Transverse colon (tissue), 4 donors: ENCODE measurements around the gene PCED1A. TPM values are rescaled to one million over a fixed set of nuclear protein-coding genes. Genes with fewer than 3 reads are reported as not detected.

Experiments used
- DNase-seq: peaks from one replicate; pipeline ENCODE4 v3.0.0-alpha.2; 2019
- H3K27ac ChIP-seq, 4 donors: fragments of 200-600 bp; sonication (generic); 2 replicates each; pipeline ENCODE4 v1.5.1; 2016 to 2018; ENCODE audit warnings: inconsistent platforms in 4 of 4
- H3K27me3 ChIP-seq: fragments of 200-600 bp; sonication (generic); 2 replicates; pipeline ENCODE4 v1.5.1; 2017; ENCODE audit warnings: inconsistent platforms
- H3K36me3 ChIP-seq, 4 donors: fragments of 200-600 bp; sonication (generic); 2 replicates each; pipeline ENCODE4 v1.5.1; 2017 to 2019; ENCODE audit warnings: inconsistent platforms in 4 of 4
- H3K4me1 ChIP-seq, 4 donors: fragments of 200-600 bp; sonication (generic); 2 replicates each; pipeline ENCODE4 v1.5.1; 2017 to 2020; ENCODE audit warnings: inconsistent platforms in 4 of 4
- H3K4me3 ChIP-seq, 4 donors: fragments of 200-600 bp; sonication (generic); 1 replicate in 1 of 4; 2 replicates in 3 of 4; pipeline versions ENCODE4 v1.5.1 to v1.6.1; 2017 to 2019; ENCODE audit warnings: inconsistent platforms in 4 of 4
- H3K9me3 ChIP-seq, 2 donors: fragments of 200-600 bp; sonication (generic); 2 replicates each; pipeline ENCODE4 v1.5.1; 2017 to 2019; ENCODE audit warnings: inconsistent platforms in 2 of 2
- EP300 ChIP-seq: sonication (generic); formaldehyde crosslinking; IDR thresholded peaks from one replicate; pipeline ENCODE4 v1.6.1; 2017; ENCODE audit warnings: antibody characterized with exemption, low read depth
- POLR2A ChIP-seq: fragments of 450-650 bp; IDR thresholded peaks from one replicate; pipeline ENCODE4 v1.6.1; 2016; ENCODE audit warnings: antibody characterized with exemption, mild to moderate bottlenecking, moderate library complexity
- POLR2AphosphoS5 ChIP-seq, 3 donors: sonication (generic); formaldehyde crosslinking; IDR thresholded peaks; one replicate each; pipeline ENCODE4 v1.6.1; 2016; ENCODE audit warnings: antibody characterized with exemption in 3 of 3
- whole genome bisulfite sequencing, 2 donors: methylation state at CpG; one replicate each; pipeline ENCODE4 v1.1.5; 2018; ENCODE audit warnings: low coverage in 1 of 2; 5-methylcytosine and 5-hydroxymethylcytosine counted together
- in situ Hi-C, 4 donors: fragments of 200-750 bp; cut with MboI; loops; one replicate each; pipeline versions ENCODE4 v1.15.0 to v1.15.1; 2017; ENCODE audit warnings: low sequenced_read_pairs in 3 of 4, low pct_ligation_motif_present in 1 of 4, low pct_unique_long_range_greater_than_20kb in 1 of 4
- intact Hi-C: fragments of 100-400 bp; cut with DNase I; formaldehyde crosslinking; loops from one replicate; pipeline ENCODE4 v1.15.1; 2023; ENCODE audit warnings: low total_unique reads
- total RNA-seq, 4 donors: library from RNA; depleted of rRNA; stranded (reverse); fragments of >200 nt; gene quantifications; one replicate each; pipeline ENCODE4 v1.1.0, GENCODE V29; 2016
- TF ChIP-seq, protein P1 (sequence below), 5 experiments: fragments of 200-600 bp in 3 of 5; fragments of 450-650 bp in 2 of 5; sonication (generic) in 3 of 5; IDR thresholded peaks; 1 replicate in 2 of 5; 2 replicates in 3 of 5; pipeline ENCODE4 v1.5.1; 2016 to 2017; ENCODE audit warnings: antibody characterized with exemption in 5 of 5, inconsistent platforms in 3 of 5, mild to moderate bottlenecking in 2 of 5, moderate library complexity in 1 of 5

PCED1A gene
- total RNA-seq, 4 donors from 2014 or later, result 15.5 to 85.7 (median 36.6) TPM

DNA sequence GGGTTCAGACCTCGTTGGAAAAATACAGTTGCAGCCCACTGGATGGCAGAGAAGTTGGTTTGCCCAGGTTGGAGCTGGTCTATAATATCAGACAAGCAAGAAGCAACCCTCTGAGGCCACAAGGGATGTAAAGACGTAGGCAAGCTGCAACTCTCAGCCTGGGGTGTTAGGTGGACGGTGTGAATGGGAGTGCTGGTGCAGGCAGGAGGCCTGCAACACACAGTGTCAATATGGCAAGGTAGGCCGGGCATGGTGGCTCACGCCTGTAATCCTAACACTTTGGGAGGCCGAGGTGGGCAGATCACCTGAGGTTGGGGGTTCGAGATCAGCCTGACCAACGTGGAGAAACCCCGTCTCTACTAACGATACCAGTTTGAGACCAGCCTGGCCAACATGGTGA lies 10.6 kb upstream of the PCED1A start:
- Histone ChIP-seq H3K4me3 (no peak overlapping the region), H3K36me3 (no peaks in the 10 kb centered on the region), H3K9me3 (no peaks in the 10 kb centered on the region), H3K4me1 (peaks cover 0 to 6% (median 0%) of the 10 kb centered on the region in 4 donors), H3K27ac (no peak overlapping the region), H3K27me3 (no peaks in the 10 kb centered on the region)
- in situ Hi-C loops, result no loop called here
- DNase-seq, result no peak
- intact Hi-C loops, result no loop called here
- 86 to 95% methylated on average over 1 to 10 of the region's 10 CpGs for WGBS, 2 donors
- no peak for TF ChIP-seq POLR2A
- TF ChIP-seq, protein P1, sequence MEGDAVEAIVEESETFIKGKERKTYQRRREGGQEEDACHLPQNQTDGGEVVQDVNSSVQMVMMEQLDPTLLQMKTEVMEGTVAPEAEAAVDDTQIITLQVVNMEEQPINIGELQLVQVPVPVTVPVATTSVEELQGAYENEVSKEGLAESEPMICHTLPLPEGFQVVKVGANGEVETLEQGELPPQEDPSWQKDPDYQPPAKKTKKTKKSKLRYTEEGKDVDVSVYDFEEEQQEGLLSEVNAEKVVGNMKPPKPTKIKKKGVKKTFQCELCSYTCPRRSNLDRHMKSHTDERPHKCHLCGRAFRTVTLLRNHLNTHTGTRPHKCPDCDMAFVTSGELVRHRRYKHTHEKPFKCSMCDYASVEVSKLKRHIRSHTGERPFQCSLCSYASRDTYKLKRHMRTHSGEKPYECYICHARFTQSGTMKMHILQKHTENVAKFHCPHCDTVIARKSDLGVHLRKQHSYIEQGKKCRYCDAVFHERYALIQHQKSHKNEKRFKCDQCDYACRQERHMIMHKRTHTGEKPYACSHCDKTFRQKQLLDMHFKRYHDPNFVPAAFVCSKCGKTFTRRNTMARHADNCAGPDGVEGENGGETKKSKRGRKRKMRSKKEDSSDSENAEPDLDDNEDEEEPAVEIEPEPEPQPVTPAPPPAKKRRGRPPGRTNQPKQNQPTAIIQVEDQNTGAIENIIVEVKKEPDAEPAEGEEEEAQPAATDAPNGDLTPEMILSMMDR (IDR thresholded peaks at IDR 0.05), result no peak
- TF ChIP-seq POLR2AphosphoS5 (IDR thresholded peaks at IDR 0.05), result no peak
- no peak for TF ChIP-seq EP300

DNA sequence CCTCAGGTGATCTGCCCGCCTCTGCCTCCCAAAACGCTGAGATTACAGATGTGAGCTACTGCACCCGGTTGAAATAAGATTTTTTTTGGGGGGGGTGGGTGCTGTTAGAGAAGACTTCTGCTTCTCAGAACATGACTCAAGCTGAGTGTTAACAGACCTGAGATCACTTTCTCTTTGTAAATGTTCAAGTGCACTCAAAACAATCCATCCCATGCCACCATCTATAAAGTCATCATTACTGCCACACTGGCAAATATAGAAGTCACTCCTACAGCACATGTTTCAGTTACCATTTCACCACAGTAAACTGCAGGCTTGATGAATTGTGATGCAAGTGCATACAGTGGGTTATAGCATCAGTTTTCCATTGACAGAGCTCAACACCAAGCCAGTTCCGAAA lies 9.1 kb upstream of the PCED1A start:
- H3K27ac ChIP-seq, result no peak overlapping the region

DNA sequence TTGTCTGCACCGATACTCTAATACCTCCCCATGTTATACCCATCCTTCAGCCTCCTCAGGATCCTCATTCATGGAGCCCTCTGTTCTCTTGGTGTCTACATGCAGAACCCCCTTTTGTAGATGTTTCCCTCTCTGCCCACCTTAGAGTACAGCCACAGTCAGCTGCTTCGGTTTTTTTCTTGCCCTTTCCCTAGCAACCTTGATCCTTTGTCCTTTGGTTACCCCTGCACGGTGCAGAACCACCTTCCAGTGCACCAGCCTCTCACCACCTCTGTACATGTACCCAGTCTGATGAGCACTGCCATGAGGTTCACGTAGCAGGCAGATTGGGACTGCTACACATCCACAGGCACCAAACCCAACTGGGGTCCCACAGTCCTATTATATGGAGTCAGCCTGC lies 7.3 kb upstream of the PCED1A start:
- H3K9me3 ChIP-seq, result no peaks in the 10 kb centered on the region
- no peaks in the 10 kb centered on the region for H3K36me3 ChIP-seq
- peaks cover 0 to 6% (median 0%) of the 10 kb centered on the region in 4 donors for H3K4me1 ChIP-seq
- TF ChIP-seq EP300 (no peak), POLR2AphosphoS5 (IDR thresholded peaks at IDR 0.05) (no peak), POLR2A (no peak)
- TF ChIP-seq, protein P1 (IDR thresholded peaks at IDR 0.05), result no peak
- no peak for DNase-seq
- no peaks in the 10 kb centered on the region for H3K27me3 ChIP-seq
- no peak overlapping the region for H3K27ac ChIP-seq
- in situ Hi-C loops, result no loop called here
- intact Hi-C loops, result no loop called here
- no peak overlapping the region for H3K4me3 ChIP-seq
- 93 to 96% methylated on average over 3 to 4 of the region's 4 CpGs for WGBS, 2 donors

More for the DNA sequence above, 9.1 kb upstream of the PCED1A start:
- TF ChIP-seq POLR2A (no peak), POLR2AphosphoS5 (IDR thresholded peaks at IDR 0.05) (no peak), EP300 (no peak)
- TF ChIP-seq, protein P1 (IDR thresholded peaks at IDR 0.05), result no peak
- intact Hi-C loops (no loop called here), in situ Hi-C loops (no loop called here)
- H3K27me3 ChIP-seq, result no peaks in the 10 kb centered on the region
- peaks cover 0 to 6% (median 0%) of the 10 kb centered on the region in 4 donors for H3K4me1 ChIP-seq
- 95 to 100% methylated on average over 1 to 4 of the region's 4 CpGs for WGBS, 2 donors
- no peak overlapping the region for H3K4me3 ChIP-seq
- DNase-seq, result no peak
- no peaks in the 10 kb centered on the region for H3K9me3 ChIP-seq
- H3K36me3 ChIP-seq, result no peaks in the 10 kb centered on the region

DNA sequence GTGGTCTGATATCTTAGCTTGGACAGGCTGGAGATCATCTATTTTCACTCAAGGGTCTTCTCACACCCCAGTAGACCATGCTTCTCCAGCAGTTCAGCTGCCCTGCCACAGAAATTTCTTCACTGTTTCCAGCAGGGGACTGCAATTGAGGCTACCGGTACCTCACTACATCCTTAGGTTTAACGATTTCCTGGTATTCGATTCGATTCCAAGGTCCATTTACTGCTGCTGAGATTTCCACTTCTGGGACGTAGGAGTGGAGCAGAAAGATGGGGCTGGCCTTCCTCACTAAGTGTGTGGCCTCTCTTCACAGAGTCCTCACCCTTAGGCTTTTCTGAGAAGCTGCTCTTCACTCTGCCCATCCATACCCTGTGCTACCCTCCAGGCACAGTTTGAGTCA lies 6.2 kb upstream of the PCED1A start:
- no peaks in the 10 kb centered on the region for H3K27me3 ChIP-seq
- peaks cover under 1 to 5% (median 3%) of the 10 kb centered on the region in 4 donors for H3K4me1 ChIP-seq
- H3K9me3 ChIP-seq, result no peaks in the 10 kb centered on the region
- intact Hi-C loops (no loop called here), in situ Hi-C loops (no loop called here)
- TF ChIP-seq, protein P1 (IDR thresholded peaks at IDR 0.05), result no peak
- TF ChIP-seq POLR2A (no peak), EP300 (no peak), POLR2AphosphoS5 (IDR thresholded peaks at IDR 0.05) (no peak)
- no peak overlapping the region for H3K4me3 ChIP-seq
- no peak for DNase-seq
- WGBS, 2 donors, result 64 to 66% methylated on average over 4 to 5 of the region's 5 CpGs
- H3K36me3 ChIP-seq, result no peaks in the 10 kb centered on the region
- H3K27ac ChIP-seq, result no peak overlapping the region
